MCF 10A (cell line): ENCODE results near the gene RNU7-1. TPM values are rescaled to one million over a fixed set of nuclear protein-coding genes. Genes with fewer than 3 reads are reported as not detected.
A peak's percentile ranks its signal among the peaks of the same experiment; 100 is the strongest.

Source experiments
- Bru-seq: library from RNA; stranded (reverse); fragments of 400-500 nt; gene quantifications from one replicate; lab custom pipeline; 2021; lab: Mats Ljungman, UMichigan
- BruChase-seq, 2 experiments: library from RNA; stranded (reverse); fragments of 400-500 nt; gene quantifications; one replicate each; lab custom pipeline; 2021; lab: Mats Ljungman, UMichigan
- BruUV-seq: library from RNA; stranded (reverse); fragments of 400-500 nt; replicated peaks from 2 replicates; lab custom pipeline; 2021; lab: Mats Ljungman, UMichigan
- CTCF ChIA-PET: fragments of 300-600 bp; sonication (Branson Sonifier 250); formaldehyde crosslinking; extraction: SDS; loops from one replicate; lab custom pipeline; 2021; ENCODE audit warnings: antibody characterized with exemption, inconsistent platforms; lab: Yijun Ruan, JAX
- POLR2A ChIA-PET: fragments of 300-600, 350-650 bp; sonication (Branson Sonifier 250); formaldehyde crosslinking; extraction: SDS; loops from one replicate; lab custom pipeline; 2020; ENCODE audit warnings: antibody characterized with exemption, inconsistent platforms; lab: Yijun Ruan, JAX
- DNase-seq: peaks from one replicate; pipeline ENCODE4 v3.0.0-alpha.2; 2018; ENCODE audit not compliant: unreplicated experiment
- H3K27ac Mint-ChIP-seq: one replicate; pipeline ENCODE4 v1.8.0; 2022; ENCODE audit warnings: mild to moderate bottlenecking, low read depth, mixed read lengths; ENCODE audit not compliant: unreplicated experiment
- H3K27me3 Mint-ChIP-seq: one replicate; pipeline ENCODE4 v1.8.0; 2022; ENCODE audit warnings: mixed read lengths; ENCODE audit not compliant: insufficient read depth, unreplicated experiment
- H3K36me3 Mint-ChIP-seq: one replicate; pipeline ENCODE4 v1.8.0; 2022; ENCODE audit warnings: mild to moderate bottlenecking, moderate library complexity, mixed read lengths; ENCODE audit not compliant: insufficient read depth, unreplicated experiment
- H3K4me1 Mint-ChIP-seq: one replicate; pipeline ENCODE4 v1.8.0; 2022; ENCODE audit warnings: mixed read lengths; ENCODE audit not compliant: insufficient read depth, unreplicated experiment
- H3K4me3 Mint-ChIP-seq: one replicate; pipeline ENCODE4 v1.8.0; 2022; ENCODE audit warnings: mild to moderate bottlenecking, moderate library complexity, mixed read lengths; ENCODE audit not compliant: unreplicated experiment
- H3K9me3 Mint-ChIP-seq: one replicate; pipeline ENCODE4 v1.8.0; 2022; ENCODE audit warnings: mixed read lengths; ENCODE audit not compliant: unreplicated experiment
- intact Hi-C: fragments of 100-400 bp; cut with micrococcal nuclease; formaldehyde crosslinking; loops from 2 replicates; pipeline ENCODE4 v1.14.1; 2022
- long read RNA-seq: library from polyadenylated mRNA; stranded (forward); transcript quantifications from one replicate; pipeline ENCODE4 v2.0.0, GENCODE V29; 2022
- total RNA-seq: library from RNA; stranded (reverse); gene quantifications from 2 replicates; pipeline ENCODE4 v1.2.3, GENCODE V29; 2022
- TF ChIP-seq, protein P1 (sequence below): fragments of 200-600 bp; IDR thresholded peaks from one replicate; pipeline ENCODE4 v1.8.0; 2022; ENCODE audit warnings: antibody characterized with exemption, mild to moderate bottlenecking; ENCODE audit not compliant: unreplicated experiment

RNU7-1 gene
- total RNA-seq (not detected in 2 replicates), Bru-seq, nascent RNA (percentile 71 among the genes with signal in this experiment), BruChase-seq, experiment 1, labeled RNA remaining after a 6-hour chase (percentile 97 among the genes with signal in this experiment), BruChase-seq, experiment 2, labeled RNA remaining after a 2-hour chase (percentile 89 among the genes with signal in this experiment)
- long read RNA-seq, partial matches to known transcripts: 0 of 1 reads
- long read RNA-seq, other reads (novel, unspliced or antisense): 0 of 1 reads

DNA sequence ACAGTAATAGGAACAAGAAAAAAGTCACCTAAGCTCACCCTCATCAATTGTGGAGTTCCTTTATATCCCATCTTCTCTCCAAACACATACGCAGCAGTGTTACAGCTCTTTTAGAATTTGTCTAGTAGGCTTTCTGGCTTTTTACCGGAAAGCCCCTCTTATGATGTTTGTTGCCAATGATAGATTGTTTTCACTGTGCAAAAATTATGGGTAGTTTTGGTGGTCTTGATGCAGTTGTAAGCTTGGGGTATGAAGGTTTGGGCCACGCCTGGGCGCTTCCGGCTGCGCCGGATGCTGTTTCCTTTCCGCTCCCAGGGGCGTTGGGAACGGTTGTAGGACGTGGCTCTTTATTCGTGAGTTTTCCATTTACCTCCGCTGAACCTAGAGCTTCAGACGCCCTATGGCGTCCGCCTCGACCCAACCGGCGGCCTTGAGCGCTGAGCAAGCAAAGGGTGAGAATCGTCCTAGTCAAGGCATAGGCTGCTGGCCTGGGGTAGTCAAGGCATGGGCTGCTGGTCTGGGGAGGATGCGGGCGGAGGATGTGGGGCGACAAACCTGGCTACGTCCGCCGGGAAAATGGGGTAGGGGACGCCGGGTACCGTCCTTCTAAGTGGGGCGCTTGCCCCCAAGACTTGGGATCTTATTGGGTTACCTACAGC is at the start of gene RNU7-1, which contains the start of gene C12orf57:
TSS of gene RNU7-1 (plus strand) at position 95 of the 659 bp plus-strand sequence.
TSS of gene C12orf57 (plus strand) at position 301 of the 659 bp plus-strand sequence. CDS start at position 401, 100 bp downstream.
- CTCF ChIA-PET: interaction anchor here (0.7 to 5.5 kb wide), 16 partner anchors 14 to 212 kb away, joined by 3 to 160 read pairs (median 6); partner anchors contain the start of genes C1RL, C1S, SPSB2 and TPI1
- H3K27ac Mint-ChIP-seq: peak within 1 kb of the TSS; percentile 98
- POLR2A ChIA-PET: interaction anchor here (0.6 to 6.8 kb wide), 37 partner anchors 10 to 571 kb away, joined by 3 to 495 read pairs (median 4); partner anchors contain the start of genes ATN1, C1R, C1RL and C1S
- H3K36me3 Mint-ChIP-seq: peaks cover 74% of the 10 kb centered on the region
- peak; percentile 93 for DNase-seq
- no peaks in the 10 kb centered on the region for H3K9me3 Mint-ChIP-seq
- peaks cover 32% of the 10 kb centered on the region for H3K4me1 Mint-ChIP-seq
- TF ChIP-seq, protein P1, sequence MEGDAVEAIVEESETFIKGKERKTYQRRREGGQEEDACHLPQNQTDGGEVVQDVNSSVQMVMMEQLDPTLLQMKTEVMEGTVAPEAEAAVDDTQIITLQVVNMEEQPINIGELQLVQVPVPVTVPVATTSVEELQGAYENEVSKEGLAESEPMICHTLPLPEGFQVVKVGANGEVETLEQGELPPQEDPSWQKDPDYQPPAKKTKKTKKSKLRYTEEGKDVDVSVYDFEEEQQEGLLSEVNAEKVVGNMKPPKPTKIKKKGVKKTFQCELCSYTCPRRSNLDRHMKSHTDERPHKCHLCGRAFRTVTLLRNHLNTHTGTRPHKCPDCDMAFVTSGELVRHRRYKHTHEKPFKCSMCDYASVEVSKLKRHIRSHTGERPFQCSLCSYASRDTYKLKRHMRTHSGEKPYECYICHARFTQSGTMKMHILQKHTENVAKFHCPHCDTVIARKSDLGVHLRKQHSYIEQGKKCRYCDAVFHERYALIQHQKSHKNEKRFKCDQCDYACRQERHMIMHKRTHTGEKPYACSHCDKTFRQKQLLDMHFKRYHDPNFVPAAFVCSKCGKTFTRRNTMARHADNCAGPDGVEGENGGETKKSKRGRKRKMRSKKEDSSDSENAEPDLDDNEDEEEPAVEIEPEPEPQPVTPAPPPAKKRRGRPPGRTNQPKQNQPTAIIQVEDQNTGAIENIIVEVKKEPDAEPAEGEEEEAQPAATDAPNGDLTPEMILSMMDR: no peak
- intact Hi-C loops: loop anchor here (1.0 kb wide), 6 partner anchors 17 to 169 kb away; partner anchors contain the start of genes C1R and C1RL
- BruUV-seq: TSS peak; percentile 93
- H3K4me3 Mint-ChIP-seq: peak within 1 kb of the TSS; percentile 85
- H3K27me3 Mint-ChIP-seq: no peaks in the 10 kb centered on the region

DNA sequence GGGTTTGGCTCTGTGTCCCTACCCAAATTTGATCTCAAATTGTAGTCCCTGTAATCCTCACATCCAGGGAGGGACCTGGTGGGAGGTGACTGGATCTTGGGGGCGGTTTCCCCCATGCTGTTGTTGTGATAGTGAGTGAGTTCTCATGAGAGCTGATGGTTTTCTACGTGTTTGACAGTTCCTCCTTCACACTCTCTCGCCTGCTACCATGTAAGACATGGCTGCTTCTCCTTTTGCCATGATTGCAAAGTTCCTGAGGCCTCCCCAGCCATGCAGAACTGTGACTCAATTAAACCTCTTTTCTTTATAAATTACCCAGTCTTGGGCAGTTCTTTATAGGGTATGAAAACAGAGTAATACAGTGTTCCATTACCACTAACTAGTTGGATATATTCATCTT is 49.3 kb upstream of the RNU7-1 start:
- TF ChIP-seq, protein P1: no peak
- Mint-ChIP-seq H3K27ac (no peak overlapping the region), H3K4me1 (peaks cover under 1% of the 10 kb centered on the region), H3K27me3 (no peaks in the 10 kb centered on the region), H3K4me3 (no peak overlapping the region), H3K36me3 (no peaks in the 10 kb centered on the region), H3K9me3 (no peaks in the 10 kb centered on the region)
- BruUV-seq: no TSS peak
- intact Hi-C loops: no loop called here
- DNase-seq: no peak
- ChIA-PET POLR2A (interaction anchor here (0.9 kb wide), 1 partner anchor 33 kb away, joined by 5 read pairs; no protein-coding TSS in a partner anchor), CTCF (interaction anchor here (0.6 to 5.0 kb wide), 2 partner anchors 31 to 1818 kb away, joined by 3 to 22 read pairs; no protein-coding TSS in a partner anchor)

DNA sequence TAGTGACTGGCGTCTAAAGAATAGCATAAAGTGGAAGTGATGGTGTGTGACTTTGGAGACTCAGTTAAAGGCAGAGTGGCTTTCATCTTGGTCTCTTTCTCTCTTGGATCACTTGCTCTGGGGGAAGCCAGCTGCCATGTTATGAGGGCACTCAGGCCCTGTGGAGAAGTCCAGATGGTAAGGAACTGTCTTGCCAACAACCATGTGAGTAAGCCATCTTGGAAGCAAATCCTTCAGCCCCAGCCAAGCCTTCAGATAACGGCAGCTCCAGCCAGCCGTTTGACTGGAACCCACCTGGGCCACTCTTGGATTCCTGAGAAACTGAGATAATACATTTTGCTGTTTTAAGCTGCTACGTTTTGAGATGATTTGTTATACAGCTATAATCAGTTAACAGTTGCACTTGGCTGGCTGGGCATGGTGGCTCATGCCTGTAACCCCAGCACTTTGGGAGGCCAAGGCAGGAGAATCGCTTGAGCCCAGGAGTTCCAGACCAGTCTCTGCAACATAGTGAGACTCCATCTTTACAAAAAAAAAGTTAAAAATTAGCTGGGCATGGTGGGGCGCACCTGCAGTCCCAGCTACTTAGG is 46.7 kb upstream of the RNU7-1 start:
- Mint-ChIP-seq H3K9me3 (no peaks in the 10 kb centered on the region), H3K27ac (no peak overlapping the region), H3K4me3 (no peak overlapping the region), H3K27me3 (no peaks in the 10 kb centered on the region), H3K36me3 (no peaks in the 10 kb centered on the region), H3K4me1 (peaks cover 5% of the 10 kb centered on the region)
- ChIA-PET POLR2A (interaction anchor here (0.6 to 1.5 kb wide), 2 partner anchors 27 to 82 kb away, joined by 3 to 5 read pairs; no protein-coding TSS in a partner anchor), CTCF (interaction anchor here (0.9 to 2.4 kb wide), 4 partner anchors 25 to 216 kb away, joined by 3 to 23 read pairs (median 4); partner anchors contain the start of gene SPSB2)
- DNase-seq: no peak
- TF ChIP-seq, protein P1: no peak
- no TSS peak for BruUV-seq
- intact Hi-C loops: no loop called here
